Measurements from ENCODE around the gene LPP. TPM values are rescaled to one million over a fixed set of nuclear protein-coding genes. Genes with fewer than 3 reads are reported as not detected.

Gene LPP
- total RNA-seq, 1 experiment from 2014 or later, result 54.0 TPM

DNA sequence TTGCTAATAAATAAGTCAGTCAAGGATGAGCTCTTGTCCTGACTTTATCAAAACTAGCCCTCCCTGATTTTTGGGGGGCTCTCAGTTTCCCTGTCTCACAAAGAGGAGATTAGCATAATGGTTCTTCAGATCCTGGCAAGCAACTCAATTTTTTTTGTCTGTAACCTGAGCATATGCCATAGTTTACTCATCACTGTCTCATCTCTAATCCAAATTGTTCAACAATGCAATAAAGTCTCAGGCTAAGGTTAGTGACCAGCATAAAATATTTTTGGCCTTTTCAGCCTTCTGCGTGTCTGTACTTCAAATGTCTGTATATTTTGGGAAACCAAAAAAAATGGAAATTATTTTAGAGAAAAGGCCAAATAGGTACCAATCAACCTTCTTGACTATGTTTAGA, 552.2 kb downstream of the LPP start:
- Histone ChIP-seq H3K9me2 (ENCODE audit: insufficient read depth) (no peaks in the 10 kb centered on the region), H4K20me1 (ENCODE audit: insufficient read depth) (no peaks in the 10 kb centered on the region), H3K27me3 (ENCODE audit: insufficient read depth, low read length) (no peaks in the 10 kb centered on the region), H3K27ac (ENCODE audit: low read depth, low read length) (no peak overlapping the region), H3K9ac (ENCODE audit: low read length) (no peak overlapping the region), H3K4me3 (replicated peaks in 1 of 2; ENCODE audit: low read depth in 1 of 2, low read length in 2 of 2) (no peak overlapping the region), H2AFZ (ENCODE audit: low read depth, low read length, poor library complexity, severe bottlenecking) (no peak overlapping the region), H3K4me2 (ENCODE audit: low read length) (no peak overlapping the region), H3K9me3 (ENCODE audit: control insufficient read depth in 1 of 2, insufficient read depth in 1 of 2, low read depth in 1 of 2, low read length in 2 of 2) (no peaks in the 10 kb centered on the region), H3K36me3 (ENCODE audit: control insufficient read depth in 1 of 2, insufficient read depth in 2 of 2, low read length in 2 of 2) (no peaks in the 10 kb centered on the region), H3K4me1 (ENCODE audit: control insufficient read depth in 1 of 2, insufficient read depth in 2 of 2, low read length in 2 of 2) (no peaks in the 10 kb centered on the region), H3K79me2 (ENCODE audit: insufficient read depth, low read length) (no peaks in the 10 kb centered on the region)
- ATAC-seq (no peak), DNase-seq (ENCODE audit: low read depth, low spot score) (no peak)
- intact Hi-C loops (cut with micrococcal nuclease), result no loop called here
- ChIA-PET RAD21 (ENCODE audit: low non-redundant PET in 1 of 2, low total read pairs in 2 of 2, uncharacterized antibody in 2 of 2, unreplicated experiment in 2 of 2) (no interaction called here), CTCF (no interaction called here), POLR2A (no interaction called here)
- BruUV-seq (replicated peaks), result no TSS peak
- TF ChIP-seq ZFX (IDR thresholded peaks at IDR 0.05), result no peak
- no peak for TF ChIP-seq ZNF274 (IDR thresholded peaks at IDR 0.05; ENCODE audit: low read depth, low read length)
- no peak for TF ChIP-seq JUND (IDR thresholded peaks at IDR 0.05)
- no peak for TF ChIP-seq SRF (IDR thresholded peaks at IDR 0.05; ENCODE audit: low read depth)

- POLR2A ChIA-PET, result no interaction called here
- no peak for ATAC-seq
- Histone ChIP-seq H3K9ac (ENCODE audit: low read length) (no peak overlapping the region), H3K4me2 (ENCODE audit: low read length) (no peak overlapping the region), H3K36me3 (ENCODE audit: control insufficient read depth in 1 of 2, insufficient read depth in 2 of 2, low read length in 2 of 2) (no peaks in the 10 kb centered on the region), H2AFZ (ENCODE audit: low read depth, low read length, poor library complexity, severe bottlenecking) (no peak overlapping the region), H3K27ac (ENCODE audit: low read depth, low read length) (no peak overlapping the region), H3K27me3 (ENCODE audit: insufficient read depth, low read length) (no peaks in the 10 kb centered on the region), H3K79me2 (ENCODE audit: insufficient read depth, low read length) (no peaks in the 10 kb centered on the region), H3K4me1 (ENCODE audit: control insufficient read depth in 1 of 2, insufficient read depth in 2 of 2, low read length in 2 of 2) (no peaks in the 10 kb centered on the region), H3K9me3 (ENCODE audit: control insufficient read depth in 1 of 2, insufficient read depth in 1 of 2, low read depth in 1 of 2, low read length in 2 of 2) (no peaks in the 10 kb centered on the region), H3K4me3 (replicated peaks in 1 of 2; ENCODE audit: low read depth in 1 of 2, low read length in 2 of 2) (no peak overlapping the region), H4K20me1 (ENCODE audit: insufficient read depth) (no peaks in the 10 kb centered on the region), H3K9me2 (ENCODE audit: insufficient read depth) (no peaks in the 10 kb centered on the region)
- intact Hi-C loops (cut with micrococcal nuclease), result no loop called here
- TF ChIP-seq CBX3 (IDR thresholded peaks at IDR 0.05; ENCODE audit: low read depth) (no peak), CTCF (IDR thresholded peaks at IDR 0.05 in 2 of 3, conservative IDR thresholded peaks at IDR 0.05 in 1 of 3; ENCODE audit: borderline replicate concordance in 1 of 3, insufficient read depth in 1 of 3, low read depth in 2 of 3, low read length in 2 of 3) (no peak), EZH2phosphoT487 (IDR thresholded peaks at IDR 0.05; ENCODE audit: borderline replicate concordance) (no peak), RAD21 (IDR thresholded peaks at IDR 0.05; ENCODE audit: low read depth) (no peak), POLR2A (IDR thresholded peaks at IDR 0.05; ENCODE audit: borderline replicate concordance, extremely low read depth, insufficient read depth, insufficient read length) (no peak), REST (IDR thresholded peaks at IDR 0.05; ENCODE audit: low read depth) (no peak), POLR2AphosphoS5 (IDR thresholded peaks at IDR 0.05; ENCODE audit: low read depth, low read length) (no peak), CEBPB (IDR thresholded peaks at IDR 0.05; ENCODE audit: low read depth) (no peak), SP1 (IDR thresholded peaks at IDR 0.05; ENCODE audit: low read depth) (no peak), FOSL1 (IDR thresholded peaks at IDR 0.05; ENCODE audit: low read depth) (no peak), MAX (IDR thresholded peaks at IDR 0.05) (no peak), EGR1 (IDR thresholded peaks at IDR 0.05; ENCODE audit: low read depth) (no peak)
- BruUV-seq (replicated peaks), result no TSS peak
- no peak for DNase-seq (ENCODE audit: low read depth, low spot score)
- RAD21 ChIA-PET (ENCODE audit: low non-redundant PET in 1 of 2, low total read pairs in 2 of 2, uncharacterized antibody in 2 of 2, unreplicated experiment in 2 of 2), result no interaction called here
- CTCF ChIA-PET, result no interaction called here
Measured at GRCh38 chr3:188706599-188706998, 552.6 kb downstream of the LPP start.
